CD4-positive, alpha-beta T cell treated with Interleukin-4 for 4 hours (primary cell): ENCODE measurements around the gene WSB2.

ENCODE experiments used
- DNase-seq: peaks from one replicate; pipeline ENCODE4 v3.0.0-alpha.2; 2020

The WSB2 gene

DNA sequence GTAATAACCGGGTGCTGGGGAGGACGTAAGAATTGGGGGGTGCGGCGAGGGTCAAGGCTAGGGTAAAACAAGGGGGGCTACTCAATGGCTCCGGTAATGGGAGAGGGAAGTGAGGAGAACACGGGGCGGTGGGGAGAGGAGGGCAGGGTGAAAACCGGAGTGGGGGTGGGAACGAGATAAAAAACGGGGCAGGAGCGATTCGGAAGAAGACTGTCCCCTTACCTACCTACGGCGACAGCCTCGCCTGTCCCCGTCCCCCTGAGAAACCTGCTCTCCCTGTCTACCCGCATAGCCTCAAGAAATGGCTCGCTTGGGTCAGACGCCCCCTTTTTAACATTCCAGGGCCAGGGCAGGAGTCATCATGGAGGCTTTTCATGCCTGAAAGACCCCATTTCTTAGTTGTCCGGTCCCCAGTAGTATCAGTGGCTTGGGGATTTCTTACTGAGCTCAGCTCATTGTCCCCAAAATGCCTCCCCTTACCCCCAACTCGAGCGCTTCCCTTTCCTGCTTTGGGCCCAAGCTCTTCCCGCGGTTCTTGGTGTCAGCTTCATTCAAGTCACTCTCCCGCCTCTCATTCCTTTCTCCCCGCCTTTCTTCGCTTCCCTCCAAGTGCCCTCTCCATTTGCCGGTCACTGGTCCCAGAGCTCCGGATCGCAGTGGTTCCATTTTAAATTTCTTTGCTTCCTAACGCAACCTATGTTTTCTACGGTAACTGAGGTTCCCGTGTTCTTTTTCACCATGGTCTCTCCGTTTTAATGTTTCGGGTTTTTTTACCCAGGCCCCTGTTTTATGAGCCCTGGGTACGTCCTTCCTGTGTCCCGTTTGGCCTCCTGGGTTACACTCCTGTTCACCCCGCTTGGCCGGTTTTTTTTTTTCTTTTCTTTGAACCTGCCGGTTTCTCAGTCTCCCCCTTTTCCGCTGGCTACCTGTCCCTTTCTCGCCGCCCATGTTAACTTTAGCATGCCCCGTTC is 1.2 kb upstream of the WSB2 start:
- no peak for DNase-seq

DNA sequence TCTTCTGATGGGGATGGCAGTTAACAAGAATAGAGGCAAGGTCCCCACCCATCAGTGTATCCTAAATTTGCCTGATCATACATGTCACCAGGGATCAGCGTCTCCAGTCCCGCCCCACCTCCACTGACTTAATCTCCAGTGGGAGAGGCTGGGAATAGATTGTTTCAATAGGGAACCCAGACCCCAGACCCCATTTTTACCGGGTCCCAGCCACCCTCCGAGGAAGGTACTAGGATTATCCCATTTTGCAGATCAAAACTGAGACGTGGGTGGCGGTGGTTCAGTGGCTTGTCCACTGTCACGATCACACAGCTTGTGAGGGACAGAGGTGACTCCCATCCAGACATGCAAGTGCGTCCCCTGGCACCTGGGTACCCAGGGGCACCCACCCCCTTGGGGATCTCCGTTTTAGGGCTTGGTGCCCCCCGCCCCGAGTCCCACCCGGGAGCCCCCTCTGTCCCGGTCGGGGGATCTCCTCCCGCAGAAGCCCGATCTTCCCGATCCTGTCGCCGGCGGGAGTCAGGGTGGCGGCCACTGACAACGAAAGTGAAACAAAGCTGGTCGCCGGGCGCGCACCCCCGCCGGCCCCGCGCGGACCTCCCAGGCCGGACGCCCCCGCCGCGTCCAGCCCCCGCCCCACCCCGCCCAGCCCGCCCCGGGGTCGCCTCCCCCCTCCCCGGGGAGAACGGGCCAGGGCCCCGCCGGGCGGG is 523 bp downstream of the WSB2 start:
- DNase-seq: no peak

DNA sequence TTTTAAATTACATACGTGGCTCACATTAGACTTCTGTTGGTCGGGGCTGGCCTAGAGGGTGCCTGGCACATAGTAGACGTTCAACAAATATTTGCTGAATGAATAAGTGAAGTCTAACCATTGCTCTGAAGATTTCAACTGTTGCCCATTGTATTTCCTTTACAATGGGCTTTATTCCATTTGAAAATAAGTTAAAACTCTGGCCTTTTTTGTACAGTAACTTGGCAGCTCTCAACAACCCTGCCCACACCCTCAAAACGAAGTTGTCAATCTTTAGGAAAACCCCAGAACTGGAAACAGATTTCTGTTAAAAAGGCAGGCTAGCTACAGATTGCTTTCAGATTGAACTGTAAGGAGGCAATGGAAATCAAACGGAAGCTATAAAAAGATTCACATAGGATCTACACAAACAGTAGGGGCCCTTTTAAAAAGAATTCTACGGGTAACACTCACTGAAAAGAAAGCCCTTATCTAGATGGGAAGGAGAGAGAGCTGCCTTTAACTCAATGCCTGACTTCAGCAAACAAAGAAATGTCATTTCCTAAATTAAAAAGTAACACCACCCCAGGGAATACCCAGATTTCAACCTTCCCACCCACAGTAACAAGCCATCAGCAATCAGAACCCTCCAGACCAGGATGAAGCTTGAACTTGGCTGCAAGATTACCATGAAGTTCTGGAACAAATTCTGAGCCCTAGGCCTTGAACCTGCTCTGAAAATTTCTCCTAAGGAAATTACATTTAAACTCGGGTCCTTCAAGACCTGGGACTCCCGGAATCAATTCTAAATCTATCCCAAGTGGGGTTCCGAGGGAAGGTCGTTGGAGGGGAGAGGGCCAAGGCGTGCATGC is 1.4 kb downstream of the WSB2 start:
- no peak for DNase-seq

GRCh38 chr12:118058881-118059280 is 2.1 kb downstream of the WSB2 start:
- DNase-seq: no peak

DNA sequence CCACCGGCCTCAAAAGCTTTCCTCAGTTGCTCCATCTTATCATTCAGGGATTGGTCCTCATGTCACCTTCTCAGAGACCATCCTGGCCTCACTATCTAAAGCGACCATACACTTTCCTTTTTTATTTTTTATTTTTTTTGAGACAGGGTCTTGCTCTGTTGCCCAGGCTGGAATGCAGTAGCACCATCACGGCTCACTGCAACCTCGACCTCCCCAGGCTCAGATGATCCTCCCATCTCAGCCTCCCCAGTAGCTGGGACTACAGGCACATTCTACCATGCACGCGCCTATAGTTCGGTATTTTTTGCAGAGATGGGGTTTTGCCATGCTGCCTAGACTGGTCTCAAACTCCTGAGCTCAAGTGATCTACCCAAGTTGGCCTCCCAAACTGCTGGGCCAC is 2.8 kb downstream of the WSB2 start:
- DNase-seq: no peak

DNA sequence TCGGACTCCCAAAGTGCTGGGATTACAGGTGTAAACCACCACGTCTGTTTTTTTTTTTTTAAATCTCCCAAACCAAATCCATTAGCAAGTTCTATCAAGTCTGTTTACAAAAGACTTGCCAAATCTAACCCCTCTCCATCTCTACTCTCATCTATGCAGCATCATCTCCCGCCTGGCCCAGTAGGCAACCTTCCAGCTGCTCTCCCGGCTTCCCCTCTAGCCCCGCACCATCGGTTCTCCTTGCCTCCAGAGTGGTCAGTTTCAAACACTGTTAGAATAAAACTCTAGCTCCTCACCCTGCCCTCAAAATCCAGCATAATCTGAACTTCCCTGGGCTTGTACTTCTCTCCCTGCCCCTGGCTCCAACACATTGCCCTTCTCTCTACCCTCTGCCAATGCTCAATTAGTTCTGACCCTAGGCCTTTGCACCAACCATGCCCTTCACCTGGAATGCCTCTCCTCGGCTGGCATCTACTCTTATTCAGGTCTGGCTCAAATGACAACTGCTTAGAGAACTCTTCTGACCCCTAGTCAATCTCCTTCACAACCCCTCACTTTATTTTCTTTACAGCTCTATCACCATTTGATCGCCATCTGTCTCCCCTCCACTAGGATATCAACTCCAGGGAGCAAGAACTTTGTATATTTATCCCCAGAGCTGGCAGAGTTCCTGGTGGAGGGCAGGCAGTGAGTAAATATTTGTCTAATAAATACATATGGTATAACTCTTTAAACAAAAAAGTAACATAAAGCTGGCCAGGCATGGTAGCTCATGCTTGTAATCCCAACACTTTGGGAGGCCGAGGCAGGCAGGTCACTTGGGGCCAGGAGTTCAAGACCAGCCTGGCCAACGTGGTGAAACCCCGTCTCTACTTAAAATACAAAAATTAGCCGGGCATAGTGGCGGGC is 4.9 kb downstream of the WSB2 start:
- no peak for DNase-seq

DNA sequence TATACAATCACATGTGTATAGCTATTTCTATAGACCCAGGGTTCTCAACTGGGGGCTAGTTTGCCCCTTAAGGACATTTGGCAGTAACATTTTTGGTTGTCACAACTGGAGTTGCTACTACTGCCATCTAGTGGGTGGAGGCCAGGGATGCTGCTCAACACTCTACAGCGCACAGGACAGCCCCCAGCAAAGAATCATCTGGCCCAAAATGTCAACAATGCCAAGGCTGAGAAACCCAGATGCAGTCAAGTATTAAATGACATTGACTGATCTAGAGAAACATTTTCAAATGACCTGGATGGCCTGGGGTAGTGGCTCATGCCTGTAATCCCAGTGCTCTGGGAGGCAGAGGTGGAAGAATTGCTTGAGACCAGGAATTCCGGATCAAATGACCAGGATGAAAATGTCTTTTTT is 5.8 kb downstream of the WSB2 start:
- DNase-seq: peak; percentile 79

- DNase-seq: no peak
Observed at GRCh38 chr12:118053071-118053985, 7.7 kb downstream of the WSB2 start.

GRCh38 chr12:118052324-118053070 is 8.5 kb downstream of the WSB2 start:
- DNase-seq: no peak

DNA sequence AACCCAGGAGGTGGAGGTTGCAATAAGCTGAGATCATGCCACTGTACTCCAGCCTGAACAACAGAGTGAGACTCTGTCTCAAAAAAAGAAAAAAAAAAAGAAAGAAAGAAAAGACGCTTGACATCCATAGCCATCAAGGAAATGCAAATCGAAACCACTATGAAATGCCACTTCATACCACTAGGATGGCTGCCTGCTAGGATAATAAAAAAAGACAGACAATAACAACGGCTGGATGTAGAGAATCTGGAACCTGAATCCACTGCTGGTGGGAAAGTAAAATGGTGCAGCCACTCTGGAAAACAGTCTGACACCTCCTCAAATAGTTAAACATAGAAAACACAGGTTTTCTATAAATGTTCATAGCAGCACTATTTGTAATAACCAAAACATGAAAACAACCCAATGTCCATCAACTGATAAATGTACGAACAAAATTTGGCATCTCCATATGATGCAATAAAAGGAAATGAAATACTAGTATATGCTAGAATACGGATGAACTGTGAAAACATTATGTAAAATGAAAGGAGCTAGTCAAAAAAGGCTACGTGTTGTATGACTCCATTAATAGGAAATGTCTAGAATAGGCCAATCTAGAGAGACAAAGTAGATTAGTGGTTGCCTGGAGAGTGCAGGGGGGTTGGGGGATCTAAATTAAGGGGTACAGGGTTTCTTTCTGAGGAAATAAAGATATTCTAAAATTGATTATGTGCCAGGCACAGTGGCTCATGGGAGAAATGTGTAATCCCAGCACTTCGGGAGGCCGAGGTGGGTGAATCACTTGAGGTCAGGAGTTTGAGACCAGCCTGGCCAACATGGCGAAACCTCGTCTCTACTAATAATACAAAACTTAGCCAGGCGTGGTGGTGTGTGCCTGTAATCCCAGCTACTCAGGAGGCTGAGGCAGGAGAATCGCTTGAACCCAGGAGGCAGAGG is 9.7 kb downstream of the WSB2 start:
- DNase-seq: no peak

- no peak for DNase-seq
Observed at GRCh38 chr12:118046430-118046829, 14.5 kb downstream of the WSB2 start.

DNA sequence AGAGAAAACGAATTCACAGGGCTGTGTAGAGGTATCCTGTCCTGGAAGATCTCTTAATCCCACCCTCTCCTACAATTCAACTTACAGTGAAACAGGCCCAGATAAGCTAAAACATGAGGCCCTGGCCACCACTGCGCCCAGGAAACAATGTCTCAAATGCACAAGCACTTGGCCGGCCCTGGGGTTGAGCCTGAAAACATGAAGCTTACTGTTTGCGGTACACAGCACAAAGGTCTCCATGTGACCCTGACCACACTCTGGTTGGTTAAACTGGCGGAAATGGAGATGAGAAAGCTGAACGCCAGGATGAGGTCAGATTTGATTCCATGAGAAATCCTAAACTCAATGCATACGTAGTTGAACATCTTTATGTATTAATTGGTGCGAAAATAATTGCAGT is 16.4 kb downstream of the WSB2 start:
- no peak for DNase-seq

DNA sequence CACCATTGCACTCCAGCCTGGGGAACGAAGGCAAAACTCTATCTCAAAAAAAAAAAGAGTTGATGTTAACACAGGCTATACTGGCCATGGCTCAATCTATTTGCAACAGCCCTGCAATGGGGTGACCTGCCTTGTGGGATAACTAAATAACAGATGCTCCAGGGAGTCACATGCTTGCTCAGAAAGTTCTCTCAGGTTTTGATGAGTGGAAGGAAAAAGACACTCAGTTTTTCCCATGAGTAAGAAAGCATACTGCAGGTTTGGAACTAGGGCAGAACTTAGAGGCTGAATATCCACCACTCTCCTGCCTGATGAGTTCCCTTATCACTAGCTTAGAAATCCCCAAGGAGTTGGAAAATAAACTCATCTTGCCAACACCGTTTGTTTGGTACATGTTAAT is 16.9 kb downstream of the WSB2 start:
- DNase-seq: no peak

DNA sequence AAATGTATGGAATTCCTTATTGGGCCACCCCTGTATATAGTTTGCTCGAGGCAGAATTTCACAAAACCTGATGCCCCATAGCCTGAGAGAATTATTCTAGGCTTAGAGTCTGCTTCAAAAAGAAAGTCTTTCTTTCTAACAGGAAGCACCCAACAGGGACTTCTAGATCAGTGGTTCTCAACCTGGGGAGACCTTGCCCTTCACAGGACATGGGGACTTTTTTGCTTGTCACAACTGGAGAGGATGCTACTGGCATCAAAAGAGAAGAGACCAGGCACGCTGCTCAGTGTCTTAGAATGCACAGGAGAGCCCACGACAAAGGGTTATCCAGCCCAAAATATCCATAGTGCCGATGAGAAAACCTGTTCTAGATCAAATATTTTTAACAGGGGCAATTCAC is 18.9 kb downstream of the WSB2 start:
- DNase-seq: no peak

DNA sequence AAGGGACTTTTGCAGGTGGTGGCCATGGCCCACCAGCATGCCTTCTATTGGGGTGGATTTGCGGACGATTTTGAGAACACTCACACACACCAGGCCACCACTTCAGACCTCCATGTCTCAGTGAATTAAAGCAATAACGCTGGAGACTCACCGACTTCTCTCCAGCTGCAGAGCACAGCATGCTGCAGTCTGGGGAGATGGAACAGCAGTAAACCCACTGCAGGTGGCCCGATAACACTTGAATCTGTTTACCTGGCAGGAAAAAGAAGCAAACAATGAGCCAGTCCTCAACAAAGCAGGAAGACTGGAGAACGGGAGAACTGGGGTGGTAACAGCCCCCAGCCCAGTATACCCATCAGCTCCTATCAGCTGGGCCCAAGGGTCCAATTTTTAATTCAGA is 22.8 kb downstream of the WSB2 start:
- DNase-seq: no peak

DNA sequence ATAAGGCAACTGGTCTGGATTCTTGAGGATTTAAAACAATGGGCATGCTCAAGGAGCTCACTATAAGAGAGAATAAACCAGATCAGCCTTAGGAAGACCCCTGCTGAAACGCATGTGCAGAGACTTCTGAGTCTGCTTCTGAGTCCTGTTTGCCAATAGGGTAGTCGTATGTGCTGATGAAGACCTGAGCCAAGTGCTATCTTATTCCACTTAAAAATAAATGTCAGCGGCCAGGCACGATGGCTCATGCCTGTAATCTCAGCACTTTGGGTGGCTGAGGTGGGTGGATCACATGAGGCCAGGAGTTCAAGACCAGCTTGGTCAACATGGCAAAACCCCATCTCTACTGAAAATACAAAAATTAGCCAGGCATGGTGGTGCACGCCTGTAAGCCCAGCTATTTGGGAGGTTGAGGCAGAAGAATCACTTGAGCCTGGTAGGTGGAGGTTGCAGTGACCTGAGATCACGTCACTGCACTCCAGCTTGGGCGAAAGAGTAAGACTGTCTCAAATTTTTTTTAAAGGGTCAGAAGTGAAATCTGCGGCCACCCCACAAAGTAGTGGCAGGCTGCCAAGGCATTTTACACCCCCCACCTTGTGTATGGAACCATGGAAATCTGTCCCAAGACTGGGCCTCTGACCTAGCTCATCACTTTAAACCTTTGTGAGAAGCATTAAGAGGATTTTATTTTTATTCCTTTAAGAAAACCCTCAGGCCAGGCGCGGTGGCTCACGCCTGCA is 24.1 kb downstream of the WSB2 start:
- DNase-seq: no peak

GRCh38 chr12:118035190-118036041 is 25.6 kb downstream of the WSB2 start:
- DNase-seq: no peak
